Liver (tissue), 9 donors: ENCODE results near the gene ADPRS. TPM values are rescaled to one million over a fixed set of nuclear protein-coding genes. Genes with fewer than 3 reads are reported as not detected.

ENCODE experiments used
- DNase-seq: peaks from one replicate; pipeline ENCODE4 v3.0.0-alpha.2; 2017; ENCODE audit warnings: low spot score
- H3K27ac ChIP-seq, 2 donors: one replicate each; pipeline ENCODE4 v1.7.0; 2013; ENCODE audit warnings: inconsistent platforms in 2 of 2, low read length in 2 of 2, control low read depth in 1 of 2, low read depth in 1 of 2, mild to moderate bottlenecking in 1 of 2
- H3K27me3 ChIP-seq, 4 donors: one replicate each; pipeline versions ENCODE4 v1.6.1 to v1.7.0; 2013; ENCODE audit warnings: low read length in 3 of 4, inconsistent platforms in 1 of 4, mild to moderate bottlenecking in 1 of 4, moderate library complexity in 1 of 4; ENCODE audit not compliant: control insufficient read depth in 4 of 4, insufficient read depth in 4 of 4
- H3K36me3 ChIP-seq, 4 donors: one replicate each; pipeline versions ENCODE4 v1.6.1 to v1.7.0; 2013; ENCODE audit warnings: low read length in 3 of 4, mild to moderate bottlenecking in 3 of 4, low read depth in 1 of 4, moderate library complexity in 1 of 4; ENCODE audit not compliant: control insufficient read depth in 4 of 4, insufficient read depth in 3 of 4
- H3K4me1 ChIP-seq, 4 donors: one replicate each; pipeline versions ENCODE4 v1.6.1 to v1.7.0; 2013; ENCODE audit warnings: low read length in 3 of 4, mild to moderate bottlenecking in 3 of 4, moderate library complexity in 1 of 4; ENCODE audit not compliant: control insufficient read depth in 4 of 4, insufficient read depth in 4 of 4
- H3K4me3 ChIP-seq, 3 donors: one replicate each; pipeline versions ENCODE4 v1.6.1 to v1.7.0; 2013; ENCODE audit warnings: low read length in 3 of 3, control low read depth in 1 of 3, low read depth in 1 of 3, mild to moderate bottlenecking in 1 of 3
- H3K9ac ChIP-seq, 2 donors: one replicate each; pipeline ENCODE4 v1.7.0; 2013; ENCODE audit warnings: low read length in 2 of 2, mild to moderate bottlenecking in 2 of 2, moderate library complexity in 2 of 2, control low read depth in 1 of 2, low read depth in 1 of 2
- H3K9me3 ChIP-seq, 4 donors: one replicate each; pipeline versions ENCODE4 v1.6.1 to v1.7.0; 2013; ENCODE audit warnings: low read length in 3 of 4; ENCODE audit not compliant: control insufficient read depth in 4 of 4
- ATF3 ChIP-seq: IDR thresholded peaks from 2 replicates; pipeline ENCODE4 v1.6.1; 2016; ENCODE audit warnings: antibody characterized with exemption
- CTCF ChIP-seq: fragments of 150-350 bp; IDR thresholded peaks from 2 replicates; pipeline ENCODE4 v1.5.1; 2017; ENCODE audit warnings: improper control_type of control experiment, low read depth, low read length; ENCODE audit not compliant: missing input control
- EGR1 ChIP-seq, 2 donors: IDR thresholded peaks; 2 replicates each; pipeline ENCODE4 v1.6.1; 2016 to 2018; ENCODE audit warnings: antibody characterized with exemption in 2 of 2, low read depth in 2 of 2
- FOXA1 ChIP-seq: IDR thresholded peaks from 2 replicates; pipeline ENCODE4 v1.6.1; 2016; ENCODE audit warnings: antibody characterized with exemption
- FOXA2 ChIP-seq: IDR thresholded peaks from 2 replicates; pipeline ENCODE4 v1.6.1; 2016; ENCODE audit warnings: antibody characterized with exemption
- GABPA ChIP-seq, 2 donors: IDR thresholded peaks in 1 of 2; conservative IDR thresholded peaks in 1 of 2; 2 replicates each; pipeline ENCODE4 v1.6.1; 2016; ENCODE audit warnings: antibody characterized with exemption in 2 of 2, mild to moderate bottlenecking in 1 of 2, moderate library complexity in 1 of 2
- HNF4A ChIP-seq, 2 donors: conservative IDR thresholded peaks; 2 replicates each; pipeline ENCODE4 v1.6.1; 2016; ENCODE audit warnings: antibody characterized with exemption in 2 of 2, mild to moderate bottlenecking in 2 of 2
- HNF4G ChIP-seq: IDR thresholded peaks from 2 replicates; pipeline ENCODE4 v1.6.1; 2016; ENCODE audit warnings: antibody characterized with exemption
- JUND ChIP-seq, 2 donors: IDR thresholded peaks; 2 replicates each; pipeline ENCODE4 v1.6.1; 2016; ENCODE audit warnings: antibody characterized with exemption in 2 of 2
- MAX ChIP-seq: IDR thresholded peaks from 2 replicates; pipeline ENCODE4 v1.6.1; 2016; ENCODE audit warnings: antibody characterized with exemption
- NR2F2 ChIP-seq: IDR thresholded peaks from 2 replicates; pipeline ENCODE4 v1.6.1; 2016; ENCODE audit warnings: antibody characterized with exemption
- RAD21 ChIP-seq, 2 donors: IDR thresholded peaks; 2 replicates each; pipeline ENCODE4 v1.6.1; 2016; ENCODE audit warnings: antibody characterized with exemption in 2 of 2, mild to moderate bottlenecking in 2 of 2
- RXRA ChIP-seq, 2 donors: IDR thresholded peaks; 2 replicates each; pipeline ENCODE4 v1.6.1; 2017 to 2018; ENCODE audit warnings: antibody characterized with exemption in 2 of 2, mild to moderate bottlenecking in 1 of 2
- SP1 ChIP-seq: IDR thresholded peaks from 2 replicates; pipeline ENCODE4 v1.6.1; 2018; ENCODE audit warnings: antibody characterized with exemption, mild to moderate bottlenecking
- TAF1 ChIP-seq: conservative IDR thresholded peaks from 2 replicates; pipeline ENCODE4 v1.6.1; 2016; ENCODE audit warnings: antibody characterized with exemption, mild to moderate bottlenecking
- YY1 ChIP-seq: IDR thresholded peaks from 2 replicates; pipeline ENCODE4 v1.6.1; 2016; ENCODE audit warnings: antibody characterized with exemption, mild to moderate bottlenecking
- WGBS: extraction: QIAGEN DNeasy Blood & Tissue Kit; methylation state at CpG from one replicate; pipeline ENCODE4 v1.1.7; 2013; 5-methylcytosine and 5-hydroxymethylcytosine counted together
- polyA plus RNA-seq, 2 donors: library from polyadenylated mRNA; stranded (reverse) in 1 of 2; unstranded in 1 of 2; fragments of 200-250 nt in 1 of 2; fragments of >200 nt in 1 of 2; fragmentation: Nextera tagmentation in 1 of 2; extraction: Ambion mirVana in 1 of 2; gene quantifications; one replicate each; pipeline versions ENCODE4 v1.2.1 to v1.2.3, GENCODE V29; 2013 to 2015
- total RNA-seq, 2 donors: library from RNA; depleted of rRNA; stranded (reverse); fragments of >200 nt; gene quantifications; one replicate each; pipeline ENCODE4 v1.2.3, GENCODE V29; 2014
- TF ChIP-seq, protein P1 (sequence below): IDR thresholded peaks from 2 replicates; pipeline ENCODE4 v1.6.1; 2016; ENCODE audit warnings: antibody characterized with exemption
- donor health status: healthy.
- donor health status: healthy.
- donor health status: healthy.
- donor health status: healthy.
- donor health status: healthy.

The ADPRS gene
- total and polyA plus RNA-seq, 4 donors: 9.4 to 13.1 (median 11.0) TPM

- H3K27ac ChIP-seq: no peak overlapping the region
- TF ChIP-seq HNF4A (conservative IDR thresholded peaks at IDR 0.05): no peak
- TF ChIP-seq, protein P1, sequence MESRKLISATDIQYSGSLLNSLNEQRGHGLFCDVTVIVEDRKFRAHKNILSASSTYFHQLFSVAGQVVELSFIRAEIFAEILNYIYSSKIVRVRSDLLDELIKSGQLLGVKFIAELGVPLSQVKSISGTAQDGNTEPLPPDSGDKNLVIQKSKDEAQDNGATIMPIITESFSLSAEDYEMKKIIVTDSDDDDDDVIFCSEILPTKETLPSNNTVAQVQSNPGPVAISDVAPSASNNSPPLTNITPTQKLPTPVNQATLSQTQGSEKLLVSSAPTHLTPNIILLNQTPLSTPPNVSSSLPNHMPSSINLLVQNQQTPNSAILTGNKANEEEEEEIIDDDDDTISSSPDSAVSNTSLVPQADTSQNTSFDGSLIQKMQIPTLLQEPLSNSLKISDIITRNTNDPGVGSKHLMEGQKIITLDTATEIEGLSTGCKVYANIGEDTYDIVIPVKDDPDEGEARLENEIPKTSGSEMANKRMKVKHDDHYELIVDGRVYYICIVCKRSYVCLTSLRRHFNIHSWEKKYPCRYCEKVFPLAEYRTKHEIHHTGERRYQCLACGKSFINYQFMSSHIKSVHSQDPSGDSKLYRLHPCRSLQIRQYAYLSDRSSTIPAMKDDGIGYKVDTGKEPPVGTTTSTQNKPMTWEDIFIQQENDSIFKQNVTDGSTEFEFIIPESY: no peak
- no peak for TF ChIP-seq JUND (IDR thresholded peaks at IDR 0.05)
- no peak for TF ChIP-seq RAD21 (IDR thresholded peaks at IDR 0.05)
- no peak for TF ChIP-seq NR2F2
- TF ChIP-seq MAX: no peak
- no peak for TF ChIP-seq EGR1 (IDR thresholded peaks at IDR 0.05; ENCODE audit: low read depth in 2 of 2)
- no peak for TF ChIP-seq RXRA (IDR thresholded peaks at IDR 0.05)
- no peak for TF ChIP-seq GABPA (IDR thresholded peaks at IDR 0.05 in 1 of 2, conservative IDR thresholded peaks at IDR 0.05 in 1 of 2)
- TF ChIP-seq TAF1: no peak
- no peak for TF ChIP-seq FOXA1
- no peak for TF ChIP-seq ATF3
- TF ChIP-seq CTCF: no peak
- no peak for TF ChIP-seq FOXA2
- TF ChIP-seq SP1: no peak
- no peak for DNase-seq
- H3K9me3 ChIP-seq: no peaks in the 10 kb centered on the region
- peaks cover 0 to 2% (median 0%) of the 10 kb centered on the region in 4 donors for H3K4me1 ChIP-seq
- H3K27me3 ChIP-seq: no peaks in the 10 kb centered on the region
- H3K9ac ChIP-seq: no peak overlapping the region
- 84% methylated on average over 6 of the region's 6 CpGs for WGBS
- H3K36me3 ChIP-seq: no peaks in the 10 kb centered on the region
- H3K4me3 ChIP-seq: no peak overlapping the region
Observed at GRCh38 chr1:36080801-36081200, 7.9 kb upstream of the ADPRS start.

DNA sequence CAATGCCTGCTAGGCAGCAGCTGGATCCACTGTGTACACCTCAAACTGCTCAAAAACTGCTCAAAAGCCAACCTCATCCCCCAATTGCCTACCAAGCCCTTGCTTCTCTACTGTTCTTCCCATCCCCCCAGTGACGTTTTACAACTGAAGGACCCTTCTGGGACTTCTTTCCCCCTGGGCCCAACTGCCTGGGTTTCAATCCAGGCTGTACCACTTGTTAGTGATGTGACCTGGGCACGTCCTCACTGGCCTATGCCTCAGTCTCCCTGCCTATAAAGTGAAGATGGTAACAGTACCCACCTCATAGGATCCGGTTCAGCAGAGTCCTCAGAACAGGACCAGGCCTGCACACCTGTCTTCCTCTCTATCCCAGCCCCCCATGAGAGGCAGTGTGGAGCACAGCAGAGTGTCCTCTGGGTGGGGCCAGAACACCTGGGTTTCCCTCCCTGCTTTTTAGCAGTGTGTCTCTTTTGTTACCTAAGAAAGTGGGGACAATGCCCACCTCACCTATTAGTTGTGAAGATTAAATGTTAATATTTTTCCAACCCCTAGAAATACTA is 6.7 kb upstream of the ADPRS start:
- TF ChIP-seq GABPA (IDR thresholded peaks at IDR 0.05 in 1 of 2, conservative IDR thresholded peaks at IDR 0.05 in 1 of 2) (no peak), RAD21 (IDR thresholded peaks at IDR 0.05) (no peak), FOXA2 (no peak), EGR1 (IDR thresholded peaks at IDR 0.05; ENCODE audit: low read depth in 2 of 2) (no peak), SP1 (no peak), HNF4G (no peak), TAF1 (no peak), YY1 (no peak)
- Histone ChIP-seq H3K27ac (no peak overlapping the region), H3K4me1 (peaks cover 0 to 2% (median 0%) of the 10 kb centered on the region in 4 donors), H3K9me3 (no peaks in the 10 kb centered on the region), H3K36me3 (no peaks in the 10 kb centered on the region), H3K9ac (no peak overlapping the region), H3K4me3 (no peak overlapping the region), H3K27me3 (no peaks in the 10 kb centered on the region)
- 65% methylated on average over 3 of the region's 3 CpGs for WGBS
- no peak for DNase-seq
